OCI-LY1 (cell line): ENCODE results near the gene ORAI3.

Experiments
- H2AFZ ChIP-seq: fragments of 200-600 bp; sonication (generic), shearing (Covaris generic); 2 replicates; pipeline ENCODE4 v1.6.0; 2014; ENCODE audit warnings: antibody characterized with exemption, mild to moderate bottlenecking, low read length
- H3F3A ChIP-seq: fragments of 200-600 bp; sonication (generic), shearing (Covaris generic); 2 replicates; pipeline ENCODE4 v1.6.0; 2014; ENCODE audit warnings: mild to moderate bottlenecking, antibody characterized with exemption, low read length, moderate library complexity; ENCODE audit not compliant: insufficient read depth
- H3K27ac ChIP-seq: fragments of 200-600 bp; sonication (generic); 2 replicates; pipeline ENCODE4 v1.5.1; 2014; ENCODE audit warnings: low read length, mixed run types, mild to moderate bottlenecking, low read depth; ENCODE audit not compliant: poor library complexity, severe bottlenecking
- H3K27me3 ChIP-seq: fragments of 200-600 bp; sonication (generic); 2 replicates; pipeline ENCODE4 v1.6.0; 2014; ENCODE audit warnings: antibody characterized with exemption, mild to moderate bottlenecking, low read length, moderate library complexity; ENCODE audit not compliant: insufficient read depth
- H3K36me3 ChIP-seq: fragments of 200-600 bp; sonication (generic); 2 replicates; pipeline ENCODE4 v1.6.1; 2014; ENCODE audit warnings: mild to moderate bottlenecking, antibody characterized with exemption, low read length, moderate library complexity, mixed read lengths; ENCODE audit not compliant: insufficient read depth
- H3K4me1 ChIP-seq: fragments of 200-600 bp; sonication (generic); 2 replicates; pipeline ENCODE4 v1.5.1; 2014; ENCODE audit warnings: mild to moderate bottlenecking, low read length, moderate library complexity; ENCODE audit not compliant: insufficient read depth, severe bottlenecking
- H3K4me2 ChIP-seq: fragments of 200-600 bp; sonication (generic), shearing (Covaris generic); 2 replicates; pipeline ENCODE4 v1.6.1; 2014; ENCODE audit warnings: low read length
- H3K4me3 ChIP-seq: fragments of 200-600 bp; sonication (generic); 2 replicates; pipeline ENCODE4 v1.5.1; 2014; ENCODE audit warnings: low read length, low read depth, mild to moderate bottlenecking, mixed read lengths; ENCODE audit not compliant: poor library complexity, severe bottlenecking
- H3K79me2 ChIP-seq: fragments of 200-600 bp; shearing (Covaris generic); 2 replicates; pipeline ENCODE4 v1.6.1; 2016; ENCODE audit warnings: mixed run types, low read length, mixed read lengths; ENCODE audit not compliant: insufficient read depth
- H3K9ac ChIP-seq: fragments of 200-600 bp; sonication (generic), shearing (Covaris generic); 2 replicates; pipeline ENCODE4 v1.6.1; 2014; ENCODE audit warnings: mild to moderate bottlenecking, low read length, mixed read lengths
- H3K9me2 ChIP-seq: fragments of 200-600 bp; sonication (generic), shearing (Covaris generic); 2 replicates; pipeline ENCODE4 v1.6.1; 2014; ENCODE audit warnings: low read depth, mild to moderate bottlenecking, low read length, mixed read lengths
- H3K9me3 ChIP-seq: fragments of 200-600 bp; shearing (Covaris generic); 2 replicates; pipeline ENCODE4 v1.6.1; 2014; ENCODE audit warnings: low read length, mixed read lengths
- H4K20me1 ChIP-seq: fragments of 200-600 bp; sonication (generic), shearing (Covaris generic); 2 replicates; pipeline ENCODE4 v1.6.0; 2016; ENCODE audit warnings: mild to moderate bottlenecking, low read length; ENCODE audit not compliant: insufficient read depth
- EZH2 ChIP-seq: fragments of 200-600 bp; sonication (generic), shearing (Covaris generic); IDR thresholded peaks from 2 replicates; pipeline ENCODE4 v1.8.0; 2017; ENCODE audit warnings: borderline replicate concordance, mixed run types, mild to moderate bottlenecking, antibody characterized with exemption, low read length, moderate library complexity, mixed read lengths
- TF ChIP-seq, protein P1 (sequence below): fragments of 200-600 bp; sonication (generic), shearing (Covaris generic); IDR thresholded peaks from 2 replicates; pipeline ENCODE4 v1.5.1; 2017; ENCODE audit warnings: mild to moderate bottlenecking, antibody characterized with exemption, low read length, moderate library complexity, mixed read lengths

ORAI3 gene

DNA sequence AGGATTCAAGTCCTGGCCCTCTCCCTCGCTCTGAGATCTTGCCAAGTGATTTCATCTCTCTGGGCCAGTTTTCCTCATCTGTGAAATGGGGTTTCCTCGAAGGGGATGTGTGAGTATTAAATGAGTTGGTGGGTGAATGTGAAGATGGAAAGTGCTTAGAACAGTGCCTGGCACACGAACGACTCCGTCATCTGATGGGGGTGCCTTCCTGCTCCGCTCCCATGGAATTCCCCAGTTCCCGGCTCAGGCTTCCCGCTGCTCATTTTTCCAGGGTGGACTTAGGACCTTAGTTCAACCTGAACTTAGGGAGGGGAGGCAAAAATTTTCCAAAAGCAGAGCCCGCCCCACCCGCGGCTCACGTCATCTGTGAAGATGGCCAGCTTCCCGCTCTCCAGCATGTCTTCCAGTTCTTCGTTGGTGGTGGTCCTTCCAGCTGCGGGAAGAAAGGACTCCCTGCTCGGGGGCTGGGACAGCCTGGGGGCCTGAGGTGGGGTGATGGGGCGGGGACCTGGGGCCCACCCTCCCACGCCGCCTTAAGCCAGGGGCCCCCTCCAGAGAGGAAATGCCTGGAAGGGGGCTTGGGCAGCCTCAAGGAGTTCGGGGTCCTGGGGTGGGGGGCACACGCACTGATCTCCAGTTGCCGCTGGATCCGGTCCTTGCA, 47.6 kb downstream of the ORAI3 start:
- Histone ChIP-seq H3K9ac (peak overlapping the region; percentile 68), H3K4me1 (peaks cover 28% of the 10 kb centered on the region), H3K27me3 (no peaks in the 10 kb centered on the region), H3K27ac (no peak overlapping the region), H4K20me1 (no peaks in the 10 kb centered on the region), H3K9me2 (no peaks in the 10 kb centered on the region), H3K4me3 (peak overlapping the region; percentile 69), H3K79me2 (no peaks in the 10 kb centered on the region), H3K4me2 (peak overlapping the region; percentile 81), H3K36me3 (no peaks in the 10 kb centered on the region), H2AFZ (peak overlapping the region; percentile 53; the same call in 1 of the 2 replicates), H3F3A (no peaks in the 10 kb centered on the region), H3K9me3 (no peaks in the 10 kb centered on the region)
- no peak for TF ChIP-seq EZH2
- TF ChIP-seq, protein P1, sequence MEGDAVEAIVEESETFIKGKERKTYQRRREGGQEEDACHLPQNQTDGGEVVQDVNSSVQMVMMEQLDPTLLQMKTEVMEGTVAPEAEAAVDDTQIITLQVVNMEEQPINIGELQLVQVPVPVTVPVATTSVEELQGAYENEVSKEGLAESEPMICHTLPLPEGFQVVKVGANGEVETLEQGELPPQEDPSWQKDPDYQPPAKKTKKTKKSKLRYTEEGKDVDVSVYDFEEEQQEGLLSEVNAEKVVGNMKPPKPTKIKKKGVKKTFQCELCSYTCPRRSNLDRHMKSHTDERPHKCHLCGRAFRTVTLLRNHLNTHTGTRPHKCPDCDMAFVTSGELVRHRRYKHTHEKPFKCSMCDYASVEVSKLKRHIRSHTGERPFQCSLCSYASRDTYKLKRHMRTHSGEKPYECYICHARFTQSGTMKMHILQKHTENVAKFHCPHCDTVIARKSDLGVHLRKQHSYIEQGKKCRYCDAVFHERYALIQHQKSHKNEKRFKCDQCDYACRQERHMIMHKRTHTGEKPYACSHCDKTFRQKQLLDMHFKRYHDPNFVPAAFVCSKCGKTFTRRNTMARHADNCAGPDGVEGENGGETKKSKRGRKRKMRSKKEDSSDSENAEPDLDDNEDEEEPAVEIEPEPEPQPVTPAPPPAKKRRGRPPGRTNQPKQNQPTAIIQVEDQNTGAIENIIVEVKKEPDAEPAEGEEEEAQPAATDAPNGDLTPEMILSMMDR, result no peak

DNA sequence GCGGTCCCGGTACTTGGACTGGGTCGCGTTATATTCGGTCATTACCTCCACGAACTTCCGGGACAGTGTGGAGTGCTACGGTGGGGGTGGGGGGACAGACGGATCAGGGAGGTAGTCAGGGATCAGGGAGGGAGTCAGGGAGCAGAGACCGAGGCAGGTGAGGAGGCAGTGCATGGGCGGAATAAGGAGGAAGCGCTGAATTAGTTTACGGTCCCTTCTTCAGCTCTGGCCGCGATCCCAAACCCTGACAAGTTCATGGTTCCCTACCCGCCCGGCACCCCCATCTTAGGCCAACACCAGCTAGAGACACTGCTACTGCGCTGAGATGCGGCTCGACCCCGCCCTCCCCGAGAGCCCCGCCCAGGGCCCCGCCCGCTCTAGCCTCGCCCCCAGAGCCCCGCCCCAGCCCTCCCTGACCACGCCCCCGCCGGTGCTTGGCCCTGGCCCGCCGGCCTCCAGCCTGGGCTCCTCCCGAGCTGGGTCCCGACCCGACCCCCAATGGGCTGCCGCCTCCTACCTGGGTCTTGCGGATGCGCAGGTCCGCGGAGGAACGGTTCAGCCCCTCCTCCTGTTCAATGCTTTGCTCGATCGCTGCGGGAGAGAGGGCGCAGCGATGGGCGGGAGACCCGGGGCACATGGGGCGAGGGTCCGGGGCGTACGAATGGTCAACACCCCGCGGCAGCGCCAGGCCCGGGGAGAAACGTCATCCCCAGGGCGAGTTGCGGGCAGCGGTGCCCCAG, 48.3 kb downstream of the ORAI3 start:
- H3K4me2 ChIP-seq, result peak overlapping the region; percentile 81
- peak overlapping the region; percentile 53; the same call in 1 of the 2 replicates for H2AFZ ChIP-seq
- no peaks in the 10 kb centered on the region for H3K9me2 ChIP-seq
- H3K9ac ChIP-seq, result peak overlapping the region; percentile 68
- peaks cover 26% of the 10 kb centered on the region for H3K4me1 ChIP-seq
- TF ChIP-seq, protein P1, result no peak
- TF ChIP-seq EZH2, result no peak
- H3K27me3 ChIP-seq, result no peaks in the 10 kb centered on the region
- H3K27ac ChIP-seq, result no peak overlapping the region
- H3K9me3 ChIP-seq, result no peaks in the 10 kb centered on the region
- H3F3A ChIP-seq, result no peaks in the 10 kb centered on the region
- no peaks in the 10 kb centered on the region for H4K20me1 ChIP-seq
- no peaks in the 10 kb centered on the region for H3K79me2 ChIP-seq
- H3K36me3 ChIP-seq, result no peaks in the 10 kb centered on the region
- peak overlapping the region; percentile 69 for H3K4me3 ChIP-seq

DNA sequence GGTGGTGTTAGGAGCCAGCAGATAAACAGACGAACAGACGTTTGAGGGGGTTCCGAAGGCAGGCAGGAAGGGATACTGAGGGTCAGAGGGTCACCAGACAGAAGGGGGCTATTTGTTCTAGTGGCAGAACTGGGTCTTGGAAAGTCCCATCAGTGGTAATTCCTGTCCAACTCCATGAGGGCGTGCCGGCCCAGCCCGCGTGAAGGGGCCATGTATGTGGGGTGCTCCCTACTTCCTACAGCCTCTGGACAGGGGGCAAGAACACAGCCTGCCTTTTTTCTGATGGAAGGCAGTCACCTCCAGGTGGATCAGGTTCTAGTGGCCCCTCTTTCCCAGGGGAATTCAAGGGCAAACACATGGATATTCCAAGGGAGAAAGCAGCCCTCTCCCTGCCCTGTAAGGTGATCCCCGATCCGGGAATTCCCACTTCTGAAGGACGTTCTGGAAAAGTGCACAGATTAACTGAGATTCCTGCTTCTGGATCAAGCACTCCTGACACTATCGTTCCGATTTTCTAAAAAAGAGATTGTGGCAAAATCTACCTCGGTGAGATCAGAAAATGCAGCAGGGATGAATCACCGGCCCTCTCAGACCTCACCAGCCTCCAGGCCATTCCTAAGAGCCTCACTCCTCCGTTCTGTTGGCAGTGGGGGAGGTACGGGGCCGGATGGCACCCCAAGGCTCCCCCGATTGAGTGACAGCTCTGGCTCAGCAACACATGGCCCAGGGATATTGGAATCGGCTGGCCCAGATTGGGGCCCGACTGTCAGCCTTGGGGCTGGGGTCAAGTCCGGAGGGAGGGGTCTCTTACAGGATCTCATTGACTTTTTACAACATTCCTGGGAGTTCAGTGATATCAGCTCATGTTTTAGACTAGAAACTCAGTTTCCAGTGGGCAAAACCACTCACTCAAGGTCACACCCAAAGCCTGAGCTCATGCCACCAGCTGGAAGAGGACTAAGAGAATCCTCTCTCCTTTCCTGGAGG, 49.1 kb downstream of the ORAI3 start:
- Histone ChIP-seq H2AFZ (no peak overlapping the region), H3K9ac (no peak overlapping the region; the same call in 1 of the 2 replicates), H4K20me1 (no peaks in the 10 kb centered on the region), H3K9me3 (no peaks in the 10 kb centered on the region), H3F3A (no peaks in the 10 kb centered on the region), H3K27me3 (no peaks in the 10 kb centered on the region), H3K4me2 (peak overlapping the region; percentile 69), H3K4me3 (peak overlapping the region; percentile 69), H3K27ac (no peak overlapping the region), H3K4me1 (peaks cover 17% of the 10 kb centered on the region), H3K9me2 (no peaks in the 10 kb centered on the region), H3K79me2 (no peaks in the 10 kb centered on the region), H3K36me3 (no peaks in the 10 kb centered on the region)
- TF ChIP-seq, protein P1, result no peak
- no peak for TF ChIP-seq EZH2
